ENCODE measurements around the gene RASGRP2. TPM values are rescaled to one million over a fixed set of nuclear protein-coding genes. Genes with fewer than 3 reads are reported as not detected.
"Not testable (repeated sequence)": the region's sequence is repeated elsewhere in the genome, so short reads cannot be mapped to it uniquely, and the experiment has no call there.

RASGRP2 gene
- total RNA-seq, 1 donor from 2014 or later = 19.5 TPM

GRCh38 chr11:64715110-64715509 is 28.8 kb downstream of the RASGRP2 start:
- peaks cover 5% of the 10 kb centered on the region for H3K4me1 Mint-ChIP-seq (ENCODE audit: low read depth)
- no peak overlapping the region for H3K27ac Mint-ChIP-seq
- H3K4me3 Mint-ChIP-seq = no peak overlapping the region
- H3K27me3 Mint-ChIP-seq (ENCODE audit: insufficient read depth) = peaks cover 79% of the 10 kb centered on the region
- no peaks in the 10 kb centered on the region for H3K9me3 Mint-ChIP-seq
- DNase-seq (ENCODE audit: low spot score) = no peak
- peaks cover 3% of the 10 kb centered on the region for H3K36me3 Mint-ChIP-seq (ENCODE audit: low read depth)
- intact Hi-C loops (cut with micrococcal nuclease) = no loop called here

- H3K27me3 Mint-ChIP-seq (ENCODE audit: insufficient read depth) = peaks cover 79% of the 10 kb centered on the region
- intact Hi-C loops (cut with micrococcal nuclease) = no loop called here
- peaks cover 3% of the 10 kb centered on the region for H3K36me3 Mint-ChIP-seq (ENCODE audit: low read depth)
- peaks cover 5% of the 10 kb centered on the region for H3K4me1 Mint-ChIP-seq (ENCODE audit: low read depth)
- no peak for DNase-seq (ENCODE audit: low spot score)
- H3K4me3 Mint-ChIP-seq = peak overlapping the region; percentile 38
- H3K9me3 Mint-ChIP-seq = no peaks in the 10 kb centered on the region
- no peak overlapping the region for H3K27ac Mint-ChIP-seq
These were observed 29.3 kb downstream of the RASGRP2 start for GRCh38 chr11:64714666-64715065.

GRCh38 chr11:64713781-64714363 is 30.1 kb downstream of the RASGRP2 start:
- no peaks in the 10 kb centered on the region for H3K9me3 Mint-ChIP-seq
- H3K36me3 Mint-ChIP-seq (ENCODE audit: low read depth) = peaks cover 3% of the 10 kb centered on the region
- peaks cover 5% of the 10 kb centered on the region for H3K4me1 Mint-ChIP-seq (ENCODE audit: low read depth)
- peak overlapping the region; percentile 70 for H3K27ac Mint-ChIP-seq
- peaks cover 77% of the 10 kb centered on the region for H3K27me3 Mint-ChIP-seq (ENCODE audit: insufficient read depth)
- no peak for DNase-seq (ENCODE audit: low spot score)
- intact Hi-C loops (cut with micrococcal nuclease) = no loop called here
- no peak overlapping the region for H3K4me3 Mint-ChIP-seq

GRCh38 chr11:64713016-64713707 is 30.8 kb downstream of the RASGRP2 start:
- no peak for DNase-seq (ENCODE audit: low spot score)
- intact Hi-C loops (cut with micrococcal nuclease) = no loop called here
- peaks cover 5% of the 10 kb centered on the region for H3K4me1 Mint-ChIP-seq (ENCODE audit: low read depth)
- no peak overlapping the region for H3K27ac Mint-ChIP-seq
- no peaks in the 10 kb centered on the region for H3K9me3 Mint-ChIP-seq
- peaks cover 3% of the 10 kb centered on the region for H3K36me3 Mint-ChIP-seq (ENCODE audit: low read depth)
- H3K27me3 Mint-ChIP-seq (ENCODE audit: insufficient read depth) = peaks cover 71% of the 10 kb centered on the region
- H3K4me3 Mint-ChIP-seq = no peak overlapping the region

- H3K27ac Mint-ChIP-seq = no peak overlapping the region
- H3K4me3 Mint-ChIP-seq = peak overlapping the region; percentile 44
- intact Hi-C loops (cut with micrococcal nuclease) = no loop called here
- H3K27me3 Mint-ChIP-seq (ENCODE audit: insufficient read depth) = peaks cover 68% of the 10 kb centered on the region
- no peak for DNase-seq (ENCODE audit: low spot score)
- no peaks in the 10 kb centered on the region for H3K9me3 Mint-ChIP-seq
- H3K4me1 Mint-ChIP-seq (ENCODE audit: low read depth) = peaks cover 5% of the 10 kb centered on the region
- peaks cover 3% of the 10 kb centered on the region for H3K36me3 Mint-ChIP-seq (ENCODE audit: low read depth)
These were observed 31.4 kb downstream of the RASGRP2 start for GRCh38 chr11:64712430-64713015.

GRCh38 chr11:64711956-64712362 is 32.0 kb downstream of the RASGRP2 start:
- intact Hi-C loops (cut with micrococcal nuclease) = no loop called here
- Mint-ChIP-seq H3K27me3 (ENCODE audit: insufficient read depth) (peaks cover 65% of the 10 kb centered on the region), H3K27ac (no peak overlapping the region), H3K4me1 (ENCODE audit: low read depth) (peaks cover 5% of the 10 kb centered on the region), H3K36me3 (ENCODE audit: low read depth) (peaks cover 3% of the 10 kb centered on the region), H3K4me3 (no peak overlapping the region), H3K9me3 (no peaks in the 10 kb centered on the region)
- no peak for DNase-seq (ENCODE audit: low spot score)

- intact Hi-C loops (cut with micrococcal nuclease) = no loop called here
- H3K36me3 Mint-ChIP-seq (ENCODE audit: low read depth) = peaks cover 3% of the 10 kb centered on the region
- peaks cover 64% of the 10 kb centered on the region for H3K27me3 Mint-ChIP-seq (ENCODE audit: insufficient read depth)
- H3K4me3 Mint-ChIP-seq = no peak overlapping the region
- DNase-seq (ENCODE audit: low spot score) = no peak
- H3K4me1 Mint-ChIP-seq (ENCODE audit: low read depth) = peaks cover 5% of the 10 kb centered on the region
- H3K9me3 Mint-ChIP-seq = no peaks in the 10 kb centered on the region
- no peak overlapping the region for H3K27ac Mint-ChIP-seq
These were observed 32.6 kb downstream of the RASGRP2 start for GRCh38 chr11:64711138-64711955.

GRCh38 chr11:64710418-64711137 is 33.4 kb downstream of the RASGRP2 start:
- Mint-ChIP-seq H3K4me1 (ENCODE audit: low read depth) (peaks cover 5% of the 10 kb centered on the region), H3K4me3 (no peak overlapping the region), H3K27ac (no peak overlapping the region), H3K27me3 (ENCODE audit: insufficient read depth) (peaks cover 65% of the 10 kb centered on the region), H3K36me3 (ENCODE audit: low read depth) (peaks cover 3% of the 10 kb centered on the region), H3K9me3 (no peaks in the 10 kb centered on the region)
- intact Hi-C loops (cut with micrococcal nuclease) = no loop called here
- DNase-seq (ENCODE audit: low spot score) = no peak

- H3K9me3 Mint-ChIP-seq = no peaks in the 10 kb centered on the region
- H3K36me3 Mint-ChIP-seq (ENCODE audit: low read depth) = no peaks in the 10 kb centered on the region
- no peak overlapping the region for H3K4me3 Mint-ChIP-seq
- H3K4me1 Mint-ChIP-seq (ENCODE audit: low read depth) = no peaks in the 10 kb centered on the region
- intact Hi-C loops (cut with micrococcal nuclease) = no loop called here
- peaks cover 54% of the 10 kb centered on the region for H3K27me3 Mint-ChIP-seq (ENCODE audit: insufficient read depth)
- DNase-seq (ENCODE audit: low spot score) = no peak
- no peak overlapping the region for H3K27ac Mint-ChIP-seq
These were observed 38.4 kb downstream of the RASGRP2 start for GRCh38 chr11:64705501-64705900.

- no peak for DNase-seq (ENCODE audit: low spot score)
- Mint-ChIP-seq H3K27me3 (ENCODE audit: insufficient read depth) (peaks cover 43% of the 10 kb centered on the region), H3K4me3 (no peak overlapping the region), H3K27ac (no peak overlapping the region), H3K4me1 (ENCODE audit: low read depth) (no peaks in the 10 kb centered on the region), H3K36me3 (ENCODE audit: low read depth) (no peaks in the 10 kb centered on the region), H3K9me3 (no peaks in the 10 kb centered on the region)
- intact Hi-C loops (cut with micrococcal nuclease) = no loop called here
These were observed 40.9 kb downstream of the RASGRP2 start for GRCh38 chr11:64703048-64703447.

GRCh38 chr11:64701956-64702355 is 42.0 kb downstream of the RASGRP2 start:
- H3K4me3 Mint-ChIP-seq; H3K36me3 Mint-ChIP-seq (ENCODE audit: low read depth); H3K27ac Mint-ChIP-seq; H3K4me1 Mint-ChIP-seq (ENCODE audit: low read depth); DNase-seq (ENCODE audit: low spot score); intact Hi-C loops (cut with micrococcal nuclease); H3K9me3 Mint-ChIP-seq: not testable (repeated sequence)
- peaks cover 42% of the 10 kb centered on the region for H3K27me3 Mint-ChIP-seq (ENCODE audit: insufficient read depth)

- H3K4me3 Mint-ChIP-seq = no peak overlapping the region
- DNase-seq (ENCODE audit: low spot score) = no peak
- peaks cover 30% of the 10 kb centered on the region for H3K27me3 Mint-ChIP-seq (ENCODE audit: insufficient read depth)
- H3K27ac Mint-ChIP-seq = no peak overlapping the region
- no peaks in the 10 kb centered on the region for H3K4me1 Mint-ChIP-seq (ENCODE audit: low read depth)
- no peaks in the 10 kb centered on the region for H3K9me3 Mint-ChIP-seq
- H3K36me3 Mint-ChIP-seq (ENCODE audit: low read depth) = no peaks in the 10 kb centered on the region
- intact Hi-C loops (cut with micrococcal nuclease) = no loop called here
These were observed 45.5 kb downstream of the RASGRP2 start for GRCh38 chr11:64698427-64698826.

Measured in activated T-helper 1 cell treated with anti-CD3 and anti-CD28 coated beads, Interleukin-12 subunit alpha, Interleukin-12 subunit beta, Interleukin-2, Interleukin-4 antibody, amounts not matched to agents 30 ng/mL and 10 ng/mL and 1 ng/mL, durations not matched to agents 14 hours and 24 hours and 36 hours (primary cell).